ENCODE data around the gene HRH3. TPM values are rescaled to one million over a fixed set of nuclear protein-coding genes. Genes with fewer than 3 reads are reported as not detected.

The HRH3 gene
- total RNA-seq, 4 donors from 2014 or later, result not detected

DNA sequence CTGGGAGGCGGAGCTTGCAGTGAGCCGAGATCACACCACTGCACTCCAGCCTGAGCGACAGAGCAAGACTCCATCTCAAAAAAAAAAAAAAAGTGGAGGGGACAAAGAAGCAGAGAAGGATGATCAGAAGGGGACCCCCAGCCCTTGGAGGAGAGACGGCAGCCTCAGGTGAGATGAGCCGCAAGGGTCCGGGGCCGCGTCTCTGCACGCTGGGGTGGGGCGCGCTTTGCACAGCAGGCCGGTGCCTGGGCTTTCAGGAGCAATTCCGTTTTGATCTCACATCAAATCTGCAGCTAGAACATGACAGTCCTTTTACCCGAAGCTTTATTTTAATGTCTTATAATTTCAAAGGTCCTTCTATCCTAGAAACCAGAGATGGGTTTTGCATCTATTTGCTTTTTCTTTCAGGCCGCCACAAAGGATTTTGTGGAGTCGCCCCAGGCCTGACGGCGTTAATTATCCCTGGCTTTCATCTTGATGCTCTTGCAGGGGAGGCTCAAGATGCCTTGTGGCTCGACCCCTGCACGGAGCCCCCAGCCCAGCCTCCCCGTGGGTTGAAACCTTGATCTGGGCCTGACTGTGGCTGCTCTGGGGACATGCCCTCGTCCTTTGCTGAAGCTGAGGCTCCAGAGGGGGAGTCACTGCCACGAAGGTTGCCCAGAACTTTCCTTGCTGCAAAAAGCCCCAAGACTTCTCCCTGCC is 17.3 kb downstream of the HRH3 start:
- intact Hi-C loops (cut with DNase I; ENCODE audit: low total_unique reads) (no loop called here), in situ Hi-C loops (cut with MboI; ENCODE audit: low sequenced_read_pairs in 4 of 4) (no loop called here)
- ATAC-seq (no peak), DNase-seq (peak in 1 of 2 donors; percentile 4)
- Histone ChIP-seq H3K27me3 (no peaks in the 10 kb centered on the region), H3K27ac (no peak overlapping the region), H3K9me3 (no peaks in the 10 kb centered on the region), H3K4me1 (no peaks in the 10 kb centered on the region), H3K36me3 (peaks cover 0 to 52% of the 10 kb centered on the region in 2 donors), H3K4me3 (no peak overlapping the region)
- TF ChIP-seq, protein P1, sequence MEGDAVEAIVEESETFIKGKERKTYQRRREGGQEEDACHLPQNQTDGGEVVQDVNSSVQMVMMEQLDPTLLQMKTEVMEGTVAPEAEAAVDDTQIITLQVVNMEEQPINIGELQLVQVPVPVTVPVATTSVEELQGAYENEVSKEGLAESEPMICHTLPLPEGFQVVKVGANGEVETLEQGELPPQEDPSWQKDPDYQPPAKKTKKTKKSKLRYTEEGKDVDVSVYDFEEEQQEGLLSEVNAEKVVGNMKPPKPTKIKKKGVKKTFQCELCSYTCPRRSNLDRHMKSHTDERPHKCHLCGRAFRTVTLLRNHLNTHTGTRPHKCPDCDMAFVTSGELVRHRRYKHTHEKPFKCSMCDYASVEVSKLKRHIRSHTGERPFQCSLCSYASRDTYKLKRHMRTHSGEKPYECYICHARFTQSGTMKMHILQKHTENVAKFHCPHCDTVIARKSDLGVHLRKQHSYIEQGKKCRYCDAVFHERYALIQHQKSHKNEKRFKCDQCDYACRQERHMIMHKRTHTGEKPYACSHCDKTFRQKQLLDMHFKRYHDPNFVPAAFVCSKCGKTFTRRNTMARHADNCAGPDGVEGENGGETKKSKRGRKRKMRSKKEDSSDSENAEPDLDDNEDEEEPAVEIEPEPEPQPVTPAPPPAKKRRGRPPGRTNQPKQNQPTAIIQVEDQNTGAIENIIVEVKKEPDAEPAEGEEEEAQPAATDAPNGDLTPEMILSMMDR (IDR thresholded peaks at IDR 0.05 in 4 of 5, conservative IDR thresholded peaks at IDR 0.05 in 1 of 5), result no peak
- no peak for TF ChIP-seq POLR2A (IDR thresholded peaks at IDR 0.05)

DNA sequence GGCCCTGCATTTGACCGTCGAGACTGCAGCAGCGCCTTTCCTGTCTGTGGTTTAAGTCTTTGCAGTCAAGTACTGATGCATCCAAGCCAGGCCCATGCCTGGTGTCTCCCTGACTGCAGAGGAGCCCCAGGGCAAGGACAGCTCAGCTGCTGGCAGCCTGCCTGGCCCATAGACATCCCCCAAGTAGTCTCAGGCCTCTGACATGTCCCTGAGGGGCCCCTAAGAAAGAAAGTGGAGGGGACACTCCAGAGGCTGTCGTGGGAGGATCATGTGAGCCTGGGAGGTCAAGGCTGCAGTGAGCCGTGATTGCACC is 18.0 kb downstream of the HRH3 start:
- no peaks in the 10 kb centered on the region for H3K4me1 ChIP-seq
- in situ Hi-C loops (cut with MboI; ENCODE audit: low sequenced_read_pairs in 4 of 4), result no loop called here
- no peak for ATAC-seq
- DNase-seq, result no peak
- no peaks in the 10 kb centered on the region for H3K27me3 ChIP-seq
- no peak overlapping the region for H3K4me3 ChIP-seq
- H3K27ac ChIP-seq, result no peak overlapping the region
- H3K9me3 ChIP-seq, result no peaks in the 10 kb centered on the region
- peaks cover 0 to 59% of the 10 kb centered on the region in 2 donors for H3K36me3 ChIP-seq
- TF ChIP-seq, protein P1 (IDR thresholded peaks at IDR 0.05 in 4 of 5, conservative IDR thresholded peaks at IDR 0.05 in 1 of 5), result no peak
- no peak for TF ChIP-seq POLR2A (IDR thresholded peaks at IDR 0.05)
- intact Hi-C loops (cut with DNase I; ENCODE audit: low total_unique reads), result no loop called here

DNA sequence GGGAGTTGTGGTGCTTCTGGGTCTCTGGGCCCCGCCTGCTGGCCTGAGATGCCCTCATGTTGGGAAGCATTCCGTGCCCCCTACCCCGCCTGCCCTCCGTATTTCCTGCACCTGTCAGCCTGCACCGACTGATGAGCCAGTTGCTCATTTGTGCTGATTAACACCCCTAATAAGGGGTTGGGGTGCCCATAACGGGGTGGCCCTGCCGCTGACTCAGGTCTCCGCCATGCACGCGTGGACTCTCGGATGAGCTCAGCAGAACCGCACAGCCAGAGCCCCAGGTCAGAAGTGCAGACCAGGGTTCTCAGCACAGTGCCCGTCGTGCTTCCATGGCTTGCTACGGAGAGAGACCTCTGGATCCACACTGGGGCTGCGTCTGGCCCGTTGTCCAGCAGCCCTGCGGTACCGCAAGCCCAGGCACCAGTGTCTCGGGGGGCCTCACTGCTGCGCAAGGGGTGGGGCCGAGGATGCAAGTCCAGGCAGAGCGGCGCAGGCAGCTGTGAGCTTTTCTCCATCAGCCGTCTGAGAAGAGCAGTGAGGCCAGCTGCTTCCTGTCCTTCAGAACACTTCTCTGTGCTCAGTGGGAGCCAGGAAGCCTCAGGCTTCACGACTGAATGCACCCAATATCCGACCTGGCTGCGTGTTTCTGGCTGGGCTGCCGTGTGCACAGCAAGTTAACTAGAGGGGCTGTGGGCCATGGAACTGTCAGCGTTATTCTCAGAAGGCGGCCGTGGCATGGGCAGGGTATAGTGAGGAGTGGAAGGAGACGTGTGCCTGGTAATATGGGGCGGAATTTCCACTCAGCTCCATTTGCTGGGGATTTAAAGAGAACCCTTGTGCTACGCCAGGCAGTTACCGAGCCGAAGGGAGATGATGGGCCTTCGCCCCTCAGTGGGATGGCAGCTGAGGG is 18.6 kb downstream of the HRH3 start:
- TF ChIP-seq, protein P1 (IDR thresholded peaks at IDR 0.05 in 4 of 5, conservative IDR thresholded peaks at IDR 0.05 in 1 of 5), result no peak
- TF ChIP-seq POLR2A (IDR thresholded peaks at IDR 0.05), result no peak
- no peaks in the 10 kb centered on the region for H3K27me3 ChIP-seq
- no peaks in the 10 kb centered on the region for H3K4me1 ChIP-seq
- ATAC-seq, result no peak
- intact Hi-C loops (cut with DNase I; ENCODE audit: low total_unique reads) (no loop called here), in situ Hi-C loops (cut with MboI; ENCODE audit: low sequenced_read_pairs in 4 of 4) (no loop called here)
- no peak overlapping the region for H3K4me3 ChIP-seq
- DNase-seq, result no peak
- H3K9me3 ChIP-seq, result no peaks in the 10 kb centered on the region
- no peak overlapping the region for H3K27ac ChIP-seq
- H3K36me3 ChIP-seq, result peaks cover 0 to 60% of the 10 kb centered on the region in 2 donors

DNA sequence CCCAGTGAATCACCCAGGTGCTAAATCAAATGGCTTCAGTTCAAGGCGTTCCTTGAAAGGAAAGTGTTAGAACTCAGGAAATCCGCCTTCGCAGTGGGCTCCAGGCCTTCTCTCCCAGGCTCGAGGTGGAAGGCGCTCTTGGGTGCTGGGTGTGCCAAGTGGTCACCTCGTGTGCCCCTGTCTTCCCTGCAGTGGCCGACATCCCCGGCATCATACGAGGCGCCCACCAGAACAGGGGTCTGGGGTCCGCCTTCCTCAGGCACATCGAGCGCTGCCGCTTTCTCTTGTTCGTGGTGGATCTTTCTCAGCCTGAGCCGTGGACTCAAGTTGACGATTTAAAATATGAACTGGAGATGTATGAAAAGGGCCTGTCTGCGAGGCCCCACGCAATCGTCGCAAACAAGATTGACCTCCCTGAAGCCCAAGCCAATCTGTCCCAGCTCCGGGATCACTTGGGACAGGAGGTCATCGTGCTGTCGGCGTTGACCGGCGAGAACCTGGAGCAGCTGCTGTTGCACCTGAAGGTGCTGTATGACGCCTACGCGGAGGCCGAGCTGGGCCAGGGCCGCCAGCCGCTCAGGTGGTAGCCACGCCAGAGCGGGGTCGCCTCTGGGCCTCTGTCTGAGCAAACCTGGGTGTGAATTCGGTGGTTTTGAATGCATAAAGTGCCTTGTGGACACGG is 19.4 kb downstream of the HRH3 start:
- in situ Hi-C loops (cut with MboI; ENCODE audit: low sequenced_read_pairs in 4 of 4) (no loop called here), intact Hi-C loops (cut with DNase I; ENCODE audit: low total_unique reads) (no loop called here)
- no peaks in the 10 kb centered on the region for H3K9me3 ChIP-seq
- DNase-seq, result no peak
- H3K27me3 ChIP-seq, result no peaks in the 10 kb centered on the region
- H3K4me1 ChIP-seq, result no peaks in the 10 kb centered on the region
- TF ChIP-seq POLR2A (IDR thresholded peaks at IDR 0.05), result no peak
- TF ChIP-seq, protein P1 (IDR thresholded peaks at IDR 0.05 in 4 of 5, conservative IDR thresholded peaks at IDR 0.05 in 1 of 5), result no peak
- H3K36me3 ChIP-seq, result peaks cover 0 to 68% of the 10 kb centered on the region in 2 donors
- no peak overlapping the region for H3K27ac ChIP-seq
- no peak overlapping the region for H3K4me3 ChIP-seq
- no peak for ATAC-seq

All from gastrocnemius medialis (tissue), 4 donors.